Activated B cell treated with CpG ODN at 0.5 μM for 24 hours (primary cell): ENCODE data around the gene NXNL1. TPM values are rescaled to one million over a fixed set of nuclear protein-coding genes. Genes with fewer than 3 reads are reported as not detected.

Experiments
- ATAC-seq: fragments of 200-7000 bp; cut with Tn5 transposase; one replicate; pipeline ENCODE4 v1.10.0; 2021; ENCODE audit warnings: low read depth, mild to moderate bottlenecking, moderate library complexity
- CTCF ChIA-PET: fragments of 350-600 bp; sonication (Branson Sonifier 250); formaldehyde crosslinking; loops from one replicate; lab custom pipeline; 2021; ENCODE audit warnings: antibody characterized with exemption; lab: Charles Lee
- POLR2A ChIA-PET: fragments of 350-600 bp; sonication (Branson Sonifier 250); formaldehyde crosslinking; loops from one replicate; lab custom pipeline; 2021; ENCODE audit warnings: antibody characterized with exemption; lab: Charles Lee
- DNase-seq: peaks from one replicate; pipeline ENCODE4 v3.0.0; 2022
- H3K27ac Mint-ChIP-seq: one replicate; pipeline ENCODE4 v1.8.0; 2020; ENCODE audit warnings: mixed read lengths
- H3K27me3 Mint-ChIP-seq: one replicate; pipeline ENCODE4 v1.8.0; 2021; ENCODE audit warnings: mixed read lengths
- H3K36me3 Mint-ChIP-seq: one replicate; pipeline ENCODE4 v1.8.0; 2021; ENCODE audit warnings: low read depth, mixed read lengths
- H3K4me1 Mint-ChIP-seq: one replicate; pipeline ENCODE4 v1.8.0; 2021; ENCODE audit warnings: mixed read lengths
- H3K4me3 Mint-ChIP-seq: one replicate; pipeline ENCODE4 v1.8.0; 2020; ENCODE audit warnings: mild to moderate bottlenecking, mixed read lengths
- H3K9me3 Mint-ChIP-seq: one replicate; pipeline ENCODE4 v1.8.0; 2020; ENCODE audit warnings: mixed read lengths
- CTCF ChIP-seq: fragments of 200-600 bp; IDR thresholded peaks from one replicate; pipeline ENCODE4 v1.8.0; 2022; ENCODE audit warnings: antibody characterized with exemption, mild to moderate bottlenecking
- intact Hi-C: fragments of 100-400 bp; cut with micrococcal nuclease; formaldehyde crosslinking; loops from one replicate; pipeline ENCODE4 v1.15.1; 2024
- total RNA-seq: library from RNA; stranded (reverse); gene quantifications from 2 replicates; pipeline ENCODE4 v1.2.3, GENCODE V29; 2022

NXNL1 gene
- total RNA-seq, 1 donor from 2014 or later = not detected

GRCh38 chr19:17497149-17497798 lies 36.5 kb upstream of the NXNL1 start:
- Mint-ChIP-seq H3K9me3 (no peaks in the 10 kb centered on the region), H3K4me3 (no peak overlapping the region), H3K4me1 (peaks cover 27% of the 10 kb centered on the region), H3K27me3 (no peaks in the 10 kb centered on the region), H3K27ac (no peak overlapping the region), H3K36me3 (peaks cover 9% of the 10 kb centered on the region)
- POLR2A ChIA-PET = interaction anchor here (0.5 to 3.2 kb wide), 8 partner anchors 14 to 258 kb away, joined by 3 to 18 read pairs (median 7); partner anchors contain the start of gene PGLS
- intact Hi-C loops = no loop called here
- no peak for DNase-seq
- no peak for ATAC-seq
- TF ChIP-seq CTCF = no peak
- CTCF ChIA-PET = interaction anchor here (0.8 to 3.0 kb wide), 15 partner anchors 10 to 357 kb away, joined by 3 to 37 read pairs (median 10); partner anchors contain the start of gene PGLS

- no peak for TF ChIP-seq CTCF
- peak; percentile 100 for ATAC-seq
- no peaks in the 10 kb centered on the region for H3K27me3 Mint-ChIP-seq
- peaks cover 9% of the 10 kb centered on the region for H3K36me3 Mint-ChIP-seq
- no peak overlapping the region for H3K27ac Mint-ChIP-seq
- peak; percentile 76 for DNase-seq
- intact Hi-C loops = loop anchor here (1.0 kb wide), 8 partner anchors 15 to 359 kb away; partner anchors contain the start of genes COLGALT1 and PGLS
- H3K9me3 Mint-ChIP-seq = no peaks in the 10 kb centered on the region
- CTCF ChIA-PET = interaction anchor here (0.6 to 3.0 kb wide), 28 partner anchors 9 to 362 kb away, joined by 3 to 37 read pairs (median 4); partner anchors contain the start of genes DDA1 and PGLS
- peaks cover 27% of the 10 kb centered on the region for H3K4me1 Mint-ChIP-seq
- POLR2A ChIA-PET = interaction anchor here (0.5 to 3.2 kb wide), 12 partner anchors 15 to 327 kb away, joined by 3 to 18 read pairs (median 6); partner anchors contain the start of gene PGLS
- no peak overlapping the region for H3K4me3 Mint-ChIP-seq
Observed at GRCh38 chr19:17496337-17496997, 35.7 kb upstream of the NXNL1 start.

- no peaks in the 10 kb centered on the region for H3K9me3 Mint-ChIP-seq
- intact Hi-C loops = loop anchor here (1.0 kb wide), 8 partner anchors 16 to 360 kb away; partner anchors contain the start of genes COLGALT1 and PGLS
- H3K36me3 Mint-ChIP-seq = peaks cover 6% of the 10 kb centered on the region
- DNase-seq (no peak), ATAC-seq (no peak)
- CTCF ChIA-PET = interaction anchor here (0.6 to 3.0 kb wide), 26 partner anchors 8 to 363 kb away, joined by 3 to 37 read pairs (median 5); partner anchors contain the start of genes DDA1 and PGLS
- H3K4me3 Mint-ChIP-seq = no peak overlapping the region
- peaks cover 27% of the 10 kb centered on the region for H3K4me1 Mint-ChIP-seq
- H3K27me3 Mint-ChIP-seq = no peaks in the 10 kb centered on the region
- POLR2A ChIA-PET = interaction anchor here (0.6 to 3.2 kb wide), 11 partner anchors 12 to 327 kb away, joined by 3 to 18 read pairs (median 5); partner anchors contain the start of gene PGLS
- H3K27ac Mint-ChIP-seq = no peak overlapping the region
- no peak for TF ChIP-seq CTCF
Observed at GRCh38 chr19:17495639-17496296, 35.0 kb upstream of the NXNL1 start.

- H3K27ac Mint-ChIP-seq = no peak overlapping the region
- POLR2A ChIA-PET = no interaction called here
- H3K4me3 Mint-ChIP-seq = no peak overlapping the region
Observed at GRCh38 chr19:17491287-17491686, 30.6 kb upstream of the NXNL1 start.

More at GRCh38 chr19:17491287-17491686, 30.6 kb upstream of the NXNL1 start:
- Mint-ChIP-seq H3K9me3 (no peaks in the 10 kb centered on the region), H3K36me3 (no peaks in the 10 kb centered on the region), H3K27me3 (no peaks in the 10 kb centered on the region), H3K4me1 (peaks cover 20% of the 10 kb centered on the region)
- ATAC-seq (no peak), DNase-seq (no peak)
- intact Hi-C loops = no loop called here
- CTCF ChIA-PET = interaction anchor here (1.2 kb wide), 1 partner anchor 82 kb away, joined by 4 read pairs; no protein-coding TSS in a partner anchor
- no peak for TF ChIP-seq CTCF
